ENCODE measurements around the gene SARDH.

GRCh38 chr9:133691191-133691590 is 47.0 kb downstream of the SARDH start:
- TF ChIP-seq POLR2A (IDR thresholded peaks at IDR 0.05) (no peak), CTCF (IDR thresholded peaks at IDR 0.05) (no peak)
